Activated naive CD8-positive, alpha-beta T cell treated with anti-CD3 and anti-CD28 coated beads, Interleukin-2, amount 10 ng/mL, durations not matched to agents 7 days and 5 days (primary cell): Measurements from ENCODE around the gene FRMD5. TPM values are rescaled to one million over a fixed set of nuclear protein-coding genes. Genes with fewer than 3 reads are reported as not detected.

Experiments used
- ATAC-seq: fragments of 150-1000 bp; cut with Tn5 transposase; one replicate; pipeline ENCODE4 v1.10.0; 2021; ENCODE audit warnings: low read depth, moderate library complexity
- POLR2A ChIA-PET: fragments of 350-600 bp; sonication (Branson Sonifier 250); formaldehyde crosslinking; loops from one replicate; lab custom pipeline; 2021; ENCODE audit warnings: antibody characterized with exemption; lab: Charles Lee
- DNase-seq: peaks from one replicate; pipeline ENCODE4 v3.0.0; 2021
- H3K27ac Mint-ChIP-seq: one replicate; pipeline ENCODE4 v1.8.0; 2022; ENCODE audit warnings: mild to moderate bottlenecking, mixed read lengths
- H3K27me3 Mint-ChIP-seq: one replicate; pipeline ENCODE4 v1.8.0; 2022; ENCODE audit warnings: mild to moderate bottlenecking, moderate library complexity, mixed read lengths
- H3K36me3 Mint-ChIP-seq: one replicate; pipeline ENCODE4 v1.8.0; 2021; ENCODE audit warnings: mild to moderate bottlenecking, mixed read lengths
- H3K4me1 Mint-ChIP-seq: one replicate; pipeline ENCODE4 v1.8.0; 2021; ENCODE audit warnings: mixed read lengths
- H3K4me3 Mint-ChIP-seq: one replicate; pipeline ENCODE4 v1.8.0; 2022; ENCODE audit warnings: mild to moderate bottlenecking, moderate library complexity, mixed read lengths
- H3K9me3 Mint-ChIP-seq: one replicate; pipeline ENCODE4 v1.8.0; 2021; ENCODE audit warnings: mixed read lengths
- total RNA-seq, 2 experiments: library from RNA; stranded (reverse); gene quantifications; one replicate each; pipeline ENCODE4 v1.2.3, GENCODE V29; 2021

FRMD5 gene
- total RNA-seq, 2 experiments from 2014 or later: 0.26 TPM; not detected in 1

- ATAC-seq: no peak
- no peaks in the 10 kb centered on the region for H3K27me3 Mint-ChIP-seq
- POLR2A ChIA-PET: no interaction called here
- DNase-seq: no peak
- H3K9me3 Mint-ChIP-seq: no peaks in the 10 kb centered on the region
- H3K36me3 Mint-ChIP-seq: peaks cover 16% of the 10 kb centered on the region
- H3K4me3 Mint-ChIP-seq: no peak overlapping the region
- peaks cover 1% of the 10 kb centered on the region for H3K4me1 Mint-ChIP-seq
- H3K27ac Mint-ChIP-seq: no peak overlapping the region
These were observed 307.2 kb downstream of the FRMD5 start for GRCh38 chr15:43887901-43888300.

GRCh38 chr15:43886558-43886957, 308.5 kb downstream of the FRMD5 start:
- Mint-ChIP-seq H3K27me3 (no peaks in the 10 kb centered on the region), H3K4me3 (no peak overlapping the region), H3K9me3 (no peaks in the 10 kb centered on the region), H3K4me1 (peaks cover 1% of the 10 kb centered on the region), H3K36me3 (peaks cover 22% of the 10 kb centered on the region), H3K27ac (no peak overlapping the region)
- POLR2A ChIA-PET: no interaction called here
- DNase-seq (no peak), ATAC-seq (no peak)

GRCh38 chr15:43883571-43883970, 311.5 kb downstream of the FRMD5 start:
- no peak for ATAC-seq
- Mint-ChIP-seq H3K27ac (peak overlapping the region; percentile 25), H3K4me1 (peaks cover 1% of the 10 kb centered on the region), H3K9me3 (no peaks in the 10 kb centered on the region), H3K27me3 (no peaks in the 10 kb centered on the region), H3K4me3 (no peak overlapping the region), H3K36me3 (peaks cover 26% of the 10 kb centered on the region)
- POLR2A ChIA-PET: no interaction called here
- DNase-seq: no peak

- Mint-ChIP-seq H3K27me3 (no peaks in the 10 kb centered on the region), H3K4me1 (peaks cover 1% of the 10 kb centered on the region), H3K9me3 (no peaks in the 10 kb centered on the region), H3K27ac (no peak overlapping the region), H3K36me3 (peaks cover 29% of the 10 kb centered on the region), H3K4me3 (no peak overlapping the region)
- no peak for ATAC-seq
- DNase-seq: no peak
- POLR2A ChIA-PET: no interaction called here
These were observed 313.1 kb downstream of the FRMD5 start for GRCh38 chr15:43881944-43882343.

GRCh38 chr15:43881245-43881644, 313.8 kb downstream of the FRMD5 start:
- H3K4me1 Mint-ChIP-seq: peaks cover 1% of the 10 kb centered on the region
- no peaks in the 10 kb centered on the region for H3K27me3 Mint-ChIP-seq
- no peak overlapping the region for H3K4me3 Mint-ChIP-seq
- DNase-seq (no peak), ATAC-seq (no peak)
- no peak overlapping the region for H3K27ac Mint-ChIP-seq
- POLR2A ChIA-PET: no interaction called here
- H3K36me3 Mint-ChIP-seq: peaks cover 33% of the 10 kb centered on the region
- H3K9me3 Mint-ChIP-seq: no peaks in the 10 kb centered on the region

- H3K4me3 Mint-ChIP-seq: no peak overlapping the region
- no peak for ATAC-seq
- no peaks in the 10 kb centered on the region for H3K9me3 Mint-ChIP-seq
- H3K4me1 Mint-ChIP-seq: peaks cover 1% of the 10 kb centered on the region
- no peaks in the 10 kb centered on the region for H3K27me3 Mint-ChIP-seq
- H3K27ac Mint-ChIP-seq: no peak overlapping the region
- peaks cover 37% of the 10 kb centered on the region for H3K36me3 Mint-ChIP-seq
- POLR2A ChIA-PET: no interaction called here
- no peak for DNase-seq
These were observed 314.5 kb downstream of the FRMD5 start for GRCh38 chr15:43880406-43881194.

GRCh38 chr15:43879386-43880355, 315.4 kb downstream of the FRMD5 start:
- Mint-ChIP-seq H3K4me1 (peaks cover 1% of the 10 kb centered on the region), H3K9me3 (no peaks in the 10 kb centered on the region), H3K36me3 (peaks cover 34% of the 10 kb centered on the region), H3K27me3 (no peaks in the 10 kb centered on the region), H3K27ac (no peak overlapping the region), H3K4me3 (no peak overlapping the region)
- DNase-seq (no peak), ATAC-seq (no peak)
- POLR2A ChIA-PET: no interaction called here

- no peaks in the 10 kb centered on the region for H3K27me3 Mint-ChIP-seq
- POLR2A ChIA-PET: interaction anchor here (1.1 kb wide), 1 partner anchor 50 kb away, joined by 3 read pairs; no protein-coding TSS in a partner anchor
- H3K27ac Mint-ChIP-seq: peak overlapping the region; percentile 56
- no peaks in the 10 kb centered on the region for H3K9me3 Mint-ChIP-seq
- no peak for DNase-seq
- ATAC-seq: no peak
- peaks cover 29% of the 10 kb centered on the region for H3K36me3 Mint-ChIP-seq
- no peaks in the 10 kb centered on the region for H3K4me1 Mint-ChIP-seq
- no peak overlapping the region for H3K4me3 Mint-ChIP-seq
These were observed 316.6 kb downstream of the FRMD5 start for GRCh38 chr15:43878446-43878845.

- no peaks in the 10 kb centered on the region for H3K9me3 Mint-ChIP-seq
- DNase-seq: no peak
- H3K36me3 Mint-ChIP-seq: peaks cover 32% of the 10 kb centered on the region
- no peak overlapping the region for H3K27ac Mint-ChIP-seq
- POLR2A ChIA-PET: interaction anchor here (1.1 kb wide), 1 partner anchor 49 kb away, joined by 3 read pairs; no protein-coding TSS in a partner anchor
- peaks cover under 1% of the 10 kb centered on the region for H3K4me1 Mint-ChIP-seq
- no peaks in the 10 kb centered on the region for H3K27me3 Mint-ChIP-seq
- H3K4me3 Mint-ChIP-seq: no peak overlapping the region
- no peak for ATAC-seq
These were observed 317.7 kb downstream of the FRMD5 start for GRCh38 chr15:43877371-43877770.

- Mint-ChIP-seq H3K9me3 (no peaks in the 10 kb centered on the region), H3K36me3 (peaks cover 31% of the 10 kb centered on the region), H3K4me1 (peaks cover 1% of the 10 kb centered on the region), H3K27ac (no peak overlapping the region), H3K27me3 (no peaks in the 10 kb centered on the region), H3K4me3 (no peak overlapping the region)
- DNase-seq (no peak), ATAC-seq (no peak)
- POLR2A ChIA-PET: no interaction called here
These were observed 318.2 kb downstream of the FRMD5 start for GRCh38 chr15:43876872-43877271.

GRCh38 chr15:43873651-43874050, 321.4 kb downstream of the FRMD5 start:
- H3K4me1 Mint-ChIP-seq: peaks cover 1% of the 10 kb centered on the region
- DNase-seq (no peak), ATAC-seq (no peak)
- H3K27ac Mint-ChIP-seq: no peak overlapping the region
- POLR2A ChIA-PET: no interaction called here
- no peaks in the 10 kb centered on the region for H3K27me3 Mint-ChIP-seq
- H3K4me3 Mint-ChIP-seq: no peak overlapping the region
- H3K9me3 Mint-ChIP-seq: no peaks in the 10 kb centered on the region
- H3K36me3 Mint-ChIP-seq: peaks cover 29% of the 10 kb centered on the region

GRCh38 chr15:43872416-43873020, 322.6 kb downstream of the FRMD5 start:
- POLR2A ChIA-PET: no interaction called here
- ATAC-seq (no peak), DNase-seq (no peak)
- Mint-ChIP-seq H3K27ac (no peak overlapping the region), H3K27me3 (no peaks in the 10 kb centered on the region), H3K9me3 (no peaks in the 10 kb centered on the region), H3K36me3 (peaks cover 25% of the 10 kb centered on the region), H3K4me1 (peaks cover 1% of the 10 kb centered on the region), H3K4me3 (no peak overlapping the region)

- DNase-seq (no peak), ATAC-seq (no peak)
- POLR2A ChIA-PET: no interaction called here
- no peaks in the 10 kb centered on the region for H3K27me3 Mint-ChIP-seq
- no peaks in the 10 kb centered on the region for H3K9me3 Mint-ChIP-seq
- H3K4me1 Mint-ChIP-seq: peaks cover 1% of the 10 kb centered on the region
- no peak overlapping the region for H3K4me3 Mint-ChIP-seq
- peaks cover 25% of the 10 kb centered on the region for H3K36me3 Mint-ChIP-seq
- H3K27ac Mint-ChIP-seq: no peak overlapping the region
These were observed 323.2 kb downstream of the FRMD5 start for GRCh38 chr15:43871835-43872234.
